HG02943 (cell line): ENCODE data around the gene DOK7.

Source experiments
- ATAC-seq: cut with Tn5 transposase; IDR thresholded peaks from one replicate; pipeline ENCODE4 v1.9.1; 2021; ENCODE audit warnings: mild to moderate bottlenecking, low read depth, moderate library complexity; ENCODE audit not compliant: unreplicated experiment

DOK7 gene

DNA sequence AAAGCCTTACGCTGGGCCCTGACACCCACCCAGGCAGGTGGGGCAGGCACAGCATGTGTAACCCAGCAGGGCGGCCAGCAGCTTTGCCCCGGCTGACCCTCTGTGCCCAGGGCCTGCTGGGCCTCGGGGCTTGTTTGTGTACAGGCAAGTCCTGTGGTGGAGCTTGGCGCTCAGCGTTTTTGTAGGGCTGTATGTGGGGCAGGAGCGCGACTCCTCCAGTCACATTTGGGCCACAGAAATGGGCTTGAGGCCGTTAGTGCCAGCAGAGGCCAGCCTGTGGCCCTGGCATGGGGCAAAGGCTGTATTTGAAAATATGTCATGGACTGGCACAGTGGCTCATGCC lies 36.0 kb upstream of the DOK7 start:
- ATAC-seq: no peak

DNA sequence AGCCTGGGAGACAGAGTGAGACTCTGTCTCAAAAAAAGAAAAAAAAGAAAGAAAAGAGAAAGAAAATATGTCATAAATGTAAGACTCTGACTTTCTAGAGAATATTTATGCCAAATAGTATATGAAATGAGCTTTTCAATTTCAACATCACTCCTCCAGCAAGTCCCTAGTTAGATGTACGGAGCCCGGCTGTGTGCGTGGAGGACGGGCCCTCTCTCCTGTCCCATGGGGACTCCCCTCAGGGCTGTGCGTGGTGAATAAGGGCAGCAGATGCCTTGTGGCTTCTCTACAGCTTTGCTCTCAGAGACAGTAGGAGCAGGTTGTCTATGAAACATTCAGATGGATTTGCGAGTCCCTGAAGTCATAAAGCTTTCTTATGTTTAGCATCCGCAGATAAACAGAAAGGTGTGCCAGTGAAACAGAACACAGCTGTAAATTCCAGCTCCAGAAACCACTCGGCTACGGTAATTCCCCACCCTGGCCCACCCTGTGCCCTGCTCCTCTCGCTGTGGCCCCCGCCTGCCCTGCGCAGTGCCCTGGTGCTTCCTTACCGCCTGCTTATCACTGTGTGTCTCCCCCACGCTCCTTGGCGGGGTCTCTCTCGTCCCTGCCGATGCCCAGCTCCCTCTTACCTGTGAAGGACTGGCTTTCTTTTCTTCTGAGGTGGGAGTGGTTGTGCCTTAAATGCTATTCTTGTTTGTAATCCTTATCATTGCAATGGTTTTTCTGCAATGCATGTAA lies 35.2 kb upstream of the DOK7 start:
- ATAC-seq: no peak

DNA sequence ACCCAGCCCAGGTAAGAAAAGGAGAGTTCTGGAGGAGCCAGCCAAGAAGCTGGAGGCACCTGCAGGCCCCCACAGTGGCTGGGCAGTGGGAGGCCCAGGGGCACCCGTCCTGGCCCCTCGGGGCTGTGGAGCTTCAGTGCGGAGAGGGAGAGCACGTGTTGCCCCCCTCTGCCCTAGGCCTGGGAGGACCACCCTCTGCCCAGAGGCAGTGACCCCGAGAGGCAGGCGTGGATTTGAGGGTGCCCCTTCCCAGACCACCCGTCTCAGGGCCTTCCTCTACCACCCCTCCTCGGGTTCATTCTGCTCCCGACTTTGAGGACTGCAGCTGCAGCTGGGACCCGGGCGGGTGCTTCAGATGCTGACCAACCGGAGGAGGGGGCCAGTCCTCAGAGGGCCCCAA lies 33.5 kb upstream of the DOK7 start:
- no peak for ATAC-seq

DNA sequence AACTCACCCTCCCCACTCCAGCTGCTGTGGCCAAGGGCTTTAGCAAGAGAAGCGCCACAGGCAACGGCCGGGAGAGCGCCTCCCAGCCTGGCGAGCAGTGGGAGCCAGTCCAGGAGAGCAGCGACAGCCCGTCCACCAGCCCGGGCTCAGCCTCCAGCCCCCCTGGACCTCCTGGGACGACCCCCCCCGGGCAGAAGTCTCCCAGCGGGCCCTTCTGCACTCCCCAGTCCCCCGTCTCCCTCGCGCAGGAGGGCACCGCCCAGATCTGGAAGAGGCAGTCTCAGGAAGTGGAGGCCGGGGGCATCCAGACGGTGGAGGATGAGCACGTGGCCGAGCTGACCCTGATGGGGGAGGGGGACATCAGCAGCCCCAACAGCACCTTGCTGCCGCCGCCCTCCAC lies 32.6 kb upstream of the DOK7 start:
- ATAC-seq: no peak

DNA sequence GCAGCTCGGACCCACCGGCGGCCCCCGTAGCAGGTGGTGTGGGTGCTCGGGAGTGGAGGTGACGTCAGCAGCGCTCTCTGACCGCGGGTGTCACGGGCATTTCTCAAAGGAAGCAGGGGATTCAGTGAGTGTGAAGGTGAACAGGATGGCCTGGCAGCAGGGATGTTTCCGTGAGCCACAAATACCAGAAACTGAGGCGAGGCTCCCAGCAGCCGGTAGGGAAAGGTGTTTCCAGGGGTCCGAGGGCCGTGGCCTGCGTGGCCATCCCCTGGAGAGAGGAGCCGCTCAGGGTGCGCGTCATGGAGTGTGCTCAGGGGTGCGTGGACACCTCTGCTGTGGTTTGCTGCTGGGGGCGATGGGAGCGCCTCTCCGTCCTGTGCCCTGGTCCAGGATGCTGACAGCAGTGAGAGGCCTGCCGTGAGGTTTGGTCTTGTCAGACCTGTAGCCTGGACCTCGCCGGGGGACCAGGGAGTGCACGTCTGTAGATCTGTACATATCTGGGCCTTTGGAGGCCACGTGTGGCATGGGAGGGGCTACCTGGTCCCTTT lies 31.6 kb upstream of the DOK7 start:
- ATAC-seq: no peak

DNA sequence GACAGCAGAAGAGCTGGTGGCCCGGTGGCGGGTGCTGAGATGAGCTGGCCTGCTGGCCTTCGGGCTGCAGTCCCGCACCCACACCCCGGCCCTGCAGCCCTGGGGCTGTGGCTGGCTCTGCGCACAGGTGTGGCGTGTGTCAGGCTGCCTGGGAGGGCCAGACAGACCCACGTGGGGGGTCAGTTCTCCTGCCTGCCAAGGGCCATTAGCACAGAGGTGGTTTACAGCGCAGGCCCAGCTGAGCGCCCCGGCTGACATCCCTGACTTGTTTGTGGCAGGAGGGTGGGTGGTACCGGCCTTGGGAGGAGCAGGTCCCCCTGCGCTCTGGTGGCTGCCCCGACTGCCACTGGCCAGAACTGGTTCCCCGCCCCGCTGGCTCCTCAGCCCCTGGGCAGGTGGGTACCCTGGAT lies 30.7 kb upstream of the DOK7 start:
- no peak for ATAC-seq

DNA sequence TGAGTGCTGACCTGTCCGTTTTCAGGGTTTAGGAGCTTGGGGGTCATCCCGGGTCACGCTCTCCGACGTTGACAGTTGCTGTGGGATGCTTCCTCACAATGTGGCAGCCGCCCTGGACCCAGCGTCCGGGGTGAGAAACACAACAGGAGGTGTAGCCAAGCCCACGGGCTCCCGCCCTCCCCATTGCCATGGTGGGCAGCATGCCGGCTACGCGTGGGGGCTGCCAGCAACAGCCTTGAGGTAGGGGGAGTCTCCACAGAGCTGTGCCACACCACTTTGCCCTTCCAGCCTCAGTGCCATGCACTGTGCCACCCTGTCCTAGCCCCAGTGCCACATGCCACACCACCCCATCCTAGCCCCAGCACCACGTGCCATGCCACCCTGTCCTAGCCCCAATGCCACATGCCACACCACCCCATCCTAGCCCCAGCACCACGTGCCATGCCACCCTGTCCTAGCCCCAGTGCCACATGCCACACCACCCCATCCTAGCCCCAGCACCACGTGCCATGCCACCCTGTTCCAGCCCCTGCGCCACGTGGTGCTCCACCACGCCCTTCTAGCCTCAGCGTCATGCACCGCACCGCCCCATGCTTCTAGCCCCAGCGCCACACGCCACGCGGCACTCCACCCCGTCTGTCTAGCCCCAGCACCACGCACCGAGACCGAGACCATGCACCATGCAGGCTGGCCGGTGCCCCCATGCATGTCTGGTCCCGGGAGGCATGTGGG lies 29.8 kb upstream of the DOK7 start:
- ATAC-seq: no peak

DNA sequence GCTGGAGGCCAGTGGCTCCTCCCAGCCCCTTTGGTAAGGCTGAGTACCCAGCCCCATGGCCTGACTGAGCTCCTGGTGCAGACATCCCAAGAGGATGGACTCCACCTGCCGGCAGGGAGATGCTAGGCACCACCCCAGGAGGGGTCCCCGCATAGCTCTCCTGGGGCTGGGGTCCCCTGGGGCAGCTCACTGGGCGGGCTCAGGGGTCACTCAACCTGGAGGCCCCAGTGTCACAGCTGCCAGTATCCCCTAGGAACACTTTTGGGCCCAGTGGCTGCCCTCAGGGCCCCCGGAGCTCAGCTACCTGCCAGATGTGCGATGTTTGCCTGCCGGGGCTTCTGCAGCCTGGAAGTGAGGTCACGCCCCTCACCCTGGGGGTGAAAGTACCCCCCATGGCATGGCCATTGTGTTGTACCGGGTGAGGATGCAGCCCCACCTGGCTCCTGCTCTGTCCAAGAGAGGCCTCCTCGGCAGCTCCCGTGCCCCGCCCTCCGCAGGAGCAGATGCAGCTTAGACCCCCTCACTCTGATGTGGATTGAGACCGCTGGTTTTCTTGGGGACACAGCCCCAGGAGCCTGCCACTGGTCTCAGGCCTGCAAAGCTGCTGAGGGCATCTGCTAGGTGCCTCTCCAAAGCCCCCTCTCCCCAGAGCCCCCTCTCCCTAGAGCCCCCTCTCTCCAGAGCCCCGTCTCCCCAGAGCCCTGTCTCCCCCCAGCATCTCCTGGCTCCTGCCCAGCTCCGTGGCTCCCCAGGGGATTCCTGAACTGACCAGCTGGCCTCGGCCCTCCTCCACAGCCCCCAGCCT lies 28.0 kb upstream of the DOK7 start:
- ATAC-seq: no peak

DNA sequence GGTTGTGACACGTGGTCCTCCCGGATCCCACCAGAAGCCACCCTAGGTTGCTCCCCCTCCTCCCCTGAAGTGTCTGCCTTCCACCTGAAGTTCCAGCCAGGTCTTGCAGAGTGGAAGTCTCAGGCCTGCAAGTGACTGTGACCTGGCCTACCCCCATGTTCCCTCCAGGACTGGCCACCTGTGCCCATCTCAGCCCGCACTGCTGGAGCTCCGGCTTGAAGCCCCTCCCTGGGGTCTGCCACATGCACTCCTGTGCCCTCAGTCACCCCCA lies 27.5 kb upstream of the DOK7 start:
- ATAC-seq: no peak

DNA sequence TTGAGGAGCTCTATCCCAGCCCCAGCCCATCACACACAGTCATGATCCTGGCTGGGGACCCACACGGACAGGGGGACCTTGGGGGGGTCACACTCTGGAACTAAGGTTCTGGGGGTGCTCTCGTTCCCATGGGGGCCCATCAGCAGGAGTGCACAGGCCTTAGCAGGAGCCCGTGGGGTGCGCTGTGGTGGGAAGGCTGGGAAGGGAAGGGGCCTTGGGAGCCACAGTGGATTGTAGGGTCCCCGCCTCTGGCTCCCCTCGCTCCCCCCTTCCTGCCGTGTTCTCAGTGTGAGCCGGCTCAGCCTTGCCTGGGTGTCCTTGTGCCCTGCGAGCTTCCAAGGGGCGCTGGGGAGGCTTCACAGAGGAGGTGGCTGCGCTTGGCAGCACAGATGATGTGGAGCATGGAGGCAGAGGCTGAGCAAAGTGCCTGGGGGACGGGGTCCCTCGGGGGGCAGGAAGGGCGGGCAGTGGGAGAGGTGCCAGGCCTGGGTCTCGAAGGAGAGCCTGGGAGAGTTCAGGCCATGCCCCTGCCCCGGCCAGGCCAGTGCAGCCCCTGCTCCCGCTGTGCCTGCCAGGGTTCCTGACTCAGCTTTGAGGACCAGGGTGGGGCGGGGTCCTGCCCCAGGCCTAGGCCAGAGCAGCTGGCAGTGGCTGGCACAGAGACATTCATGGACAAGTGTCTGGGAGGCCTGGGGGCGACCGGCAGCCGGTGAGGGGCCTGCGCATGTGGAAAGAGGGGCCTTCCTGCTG lies 26.9 kb upstream of the DOK7 start:
- ATAC-seq: no peak

DNA sequence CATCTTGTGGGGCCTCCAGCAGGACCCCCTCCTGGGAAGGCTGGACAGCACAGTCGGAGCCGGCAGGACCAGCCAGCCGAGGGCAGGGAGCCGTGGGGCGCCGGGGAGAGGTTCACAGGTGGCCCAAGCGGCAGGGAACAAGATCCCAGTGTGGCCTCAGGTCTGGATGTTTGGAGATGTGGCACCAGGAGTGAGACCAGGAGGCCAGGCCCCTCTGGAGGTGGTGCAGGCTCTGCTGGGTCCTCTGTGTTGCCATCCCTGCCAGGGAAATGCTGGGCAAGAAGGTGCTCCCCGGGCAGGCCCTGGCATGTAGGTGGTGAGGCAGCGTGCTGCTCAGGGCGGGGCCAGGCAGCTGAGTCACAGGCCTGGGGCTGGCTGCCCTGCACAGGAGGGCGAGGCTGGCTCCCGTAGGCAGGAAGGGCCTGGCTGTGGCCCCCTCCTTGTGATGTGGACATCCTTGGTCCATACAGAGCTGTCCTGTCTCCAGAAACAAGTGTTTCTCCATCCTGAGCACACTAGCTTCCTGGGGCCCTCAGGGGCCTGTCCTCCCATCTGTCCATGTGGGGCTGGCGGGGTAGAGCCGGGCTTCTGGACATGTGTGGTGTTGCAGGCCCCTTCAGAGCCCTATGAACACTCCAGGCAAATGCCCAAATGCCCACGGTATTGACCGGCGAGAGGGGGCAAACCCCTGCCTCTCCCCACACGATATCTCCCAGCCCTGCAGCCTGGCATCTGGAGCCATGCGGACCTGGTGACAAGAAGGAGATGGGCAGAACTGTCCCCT lies 26.1 kb upstream of the DOK7 start:
- no peak for ATAC-seq

DNA sequence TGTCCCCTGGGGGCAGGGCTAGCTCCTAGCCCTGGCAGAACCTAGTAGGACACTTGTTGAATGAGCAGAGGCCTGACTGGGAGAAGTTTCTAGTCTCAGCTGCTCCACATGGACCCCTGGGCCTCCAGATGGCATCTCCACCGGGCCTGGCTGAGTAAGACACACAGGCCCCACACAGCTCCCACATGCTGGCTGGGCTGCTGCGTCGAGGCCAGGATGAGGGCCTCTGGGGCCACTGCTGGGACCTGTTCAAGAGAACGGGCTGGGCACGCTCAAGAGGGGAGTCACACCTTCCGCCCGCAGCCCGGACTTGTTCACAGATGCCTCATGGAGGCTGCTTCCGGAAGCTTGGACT lies 25.5 kb upstream of the DOK7 start:
- no peak for ATAC-seq

DNA sequence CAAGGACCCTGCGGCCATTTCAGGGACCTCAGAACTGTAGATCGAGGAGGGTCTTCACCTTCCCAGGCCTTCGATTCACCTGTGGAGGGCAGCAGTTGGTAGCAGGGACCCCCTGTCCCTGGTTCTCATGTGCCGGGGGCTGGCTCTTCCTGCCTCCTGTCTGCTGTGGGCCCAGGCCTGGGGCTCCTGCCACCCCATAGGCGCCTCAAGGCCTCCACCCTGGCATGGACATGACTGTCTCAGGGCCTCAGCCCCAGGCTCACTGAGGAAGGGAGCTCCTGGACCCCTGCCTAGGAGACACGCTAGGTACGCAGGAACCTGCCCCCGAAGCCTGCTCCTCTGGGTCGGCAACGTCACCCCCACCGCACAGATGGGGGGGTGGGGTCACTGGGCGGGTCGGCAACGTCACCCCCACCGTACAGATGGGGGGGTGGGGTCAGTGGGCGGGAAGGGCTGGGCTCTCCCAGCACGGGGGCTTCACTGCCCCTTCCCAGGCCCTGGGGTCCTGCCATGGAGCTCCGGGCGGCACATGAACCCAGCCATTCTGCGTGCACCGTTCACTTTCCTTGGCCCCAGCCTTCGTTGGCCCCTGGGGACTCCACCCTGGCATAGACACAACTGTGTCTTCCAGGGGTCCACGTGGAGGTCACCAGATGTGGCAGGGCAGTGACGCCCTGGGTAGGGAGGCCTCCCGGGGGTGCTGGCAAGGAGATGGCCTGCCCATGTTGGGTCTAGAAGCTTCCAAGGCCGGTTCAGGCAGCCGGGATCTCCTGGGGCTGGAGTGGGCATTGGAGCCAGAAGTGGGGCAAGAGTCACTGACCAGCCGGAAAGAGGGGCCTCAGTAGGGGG lies 24.9 kb upstream of the DOK7 start:
- no peak for ATAC-seq

DNA sequence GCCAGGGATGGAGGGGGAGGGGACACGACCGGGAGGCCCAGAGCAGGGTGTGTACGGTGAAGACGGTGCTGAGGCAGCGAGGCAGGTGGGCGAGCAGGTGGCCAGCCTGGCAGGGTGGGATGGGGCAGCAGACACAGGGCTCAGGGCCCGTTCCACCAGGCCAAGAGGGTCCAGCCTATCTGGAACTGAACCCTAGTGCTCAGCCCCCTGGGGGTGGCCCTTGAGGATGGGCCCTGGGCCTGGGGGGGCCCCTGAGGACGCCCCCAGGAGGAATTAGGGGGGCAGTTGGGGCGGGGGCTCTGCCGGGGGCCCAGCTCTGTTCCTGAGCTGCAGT lies 24.3 kb upstream of the DOK7 start:
- ATAC-seq: no peak

DNA sequence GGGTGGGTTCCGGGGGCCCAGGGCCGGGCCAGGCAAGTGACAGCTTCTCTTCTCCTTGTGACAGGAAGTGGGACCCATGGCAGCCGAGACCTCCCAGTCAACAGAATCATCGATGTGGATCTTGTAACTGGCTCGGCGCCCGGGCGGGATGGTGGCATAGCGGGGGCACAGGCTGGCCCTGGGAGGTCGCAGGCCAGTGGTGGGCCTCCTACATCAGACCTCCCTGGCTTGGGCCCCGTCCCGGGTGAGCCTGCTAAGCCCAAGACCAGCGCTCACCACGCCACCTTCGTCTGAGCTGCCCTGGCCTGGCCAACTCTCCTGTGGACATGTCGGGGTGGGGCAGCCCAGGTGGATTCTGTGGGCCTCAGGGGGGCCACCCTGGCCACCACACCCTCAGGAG lies 23.7 kb upstream of the DOK7 start:
- ATAC-seq: no peak

DNA sequence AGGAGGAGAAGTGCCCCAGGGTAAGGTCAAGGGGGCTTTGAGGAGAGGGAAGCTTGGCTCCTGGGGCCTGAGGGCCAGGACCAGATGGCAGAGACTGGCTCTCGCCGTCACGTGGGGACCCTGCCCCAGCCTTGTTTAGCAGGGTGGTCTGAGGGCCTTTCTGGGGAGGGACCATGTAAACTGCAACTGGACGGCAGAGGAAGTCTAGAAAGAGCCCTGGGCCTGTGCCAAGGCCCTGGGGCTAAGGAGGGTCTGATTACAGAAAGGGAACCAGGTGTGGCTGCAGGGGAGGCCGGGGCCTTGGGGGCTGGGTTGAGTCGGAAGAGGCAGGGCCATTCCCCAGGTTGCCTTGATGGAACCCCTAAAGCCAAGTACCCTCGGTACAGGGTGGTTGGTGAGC lies 23.1 kb upstream of the DOK7 start:
- no peak for ATAC-seq

DNA sequence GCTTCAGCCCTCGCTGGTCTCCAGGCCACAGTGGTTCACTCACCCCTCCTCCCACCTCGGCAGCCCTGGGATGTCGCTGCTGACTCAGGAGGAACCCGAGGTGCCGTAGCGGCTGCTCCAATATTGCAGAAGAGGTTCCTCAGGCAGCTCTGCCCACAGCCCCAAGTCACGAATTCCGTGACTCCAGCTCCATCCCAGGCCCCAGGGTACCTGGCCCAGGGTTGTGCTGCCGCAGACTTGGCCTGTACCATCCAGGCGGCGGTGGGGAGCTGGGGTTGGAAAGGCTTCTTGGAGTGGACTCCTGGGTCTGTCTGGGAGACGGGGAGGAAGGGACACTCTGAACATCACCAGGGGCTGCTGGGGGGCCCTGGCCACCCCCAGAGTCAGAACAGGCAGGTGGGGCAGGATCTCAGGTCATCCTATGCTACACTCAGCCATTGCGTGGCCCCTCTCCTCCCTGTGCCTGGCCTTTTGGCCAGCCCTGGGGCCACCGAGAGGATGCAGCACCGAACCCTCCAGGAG lies 22.1 kb upstream of the DOK7 start:
- no peak for ATAC-seq

DNA sequence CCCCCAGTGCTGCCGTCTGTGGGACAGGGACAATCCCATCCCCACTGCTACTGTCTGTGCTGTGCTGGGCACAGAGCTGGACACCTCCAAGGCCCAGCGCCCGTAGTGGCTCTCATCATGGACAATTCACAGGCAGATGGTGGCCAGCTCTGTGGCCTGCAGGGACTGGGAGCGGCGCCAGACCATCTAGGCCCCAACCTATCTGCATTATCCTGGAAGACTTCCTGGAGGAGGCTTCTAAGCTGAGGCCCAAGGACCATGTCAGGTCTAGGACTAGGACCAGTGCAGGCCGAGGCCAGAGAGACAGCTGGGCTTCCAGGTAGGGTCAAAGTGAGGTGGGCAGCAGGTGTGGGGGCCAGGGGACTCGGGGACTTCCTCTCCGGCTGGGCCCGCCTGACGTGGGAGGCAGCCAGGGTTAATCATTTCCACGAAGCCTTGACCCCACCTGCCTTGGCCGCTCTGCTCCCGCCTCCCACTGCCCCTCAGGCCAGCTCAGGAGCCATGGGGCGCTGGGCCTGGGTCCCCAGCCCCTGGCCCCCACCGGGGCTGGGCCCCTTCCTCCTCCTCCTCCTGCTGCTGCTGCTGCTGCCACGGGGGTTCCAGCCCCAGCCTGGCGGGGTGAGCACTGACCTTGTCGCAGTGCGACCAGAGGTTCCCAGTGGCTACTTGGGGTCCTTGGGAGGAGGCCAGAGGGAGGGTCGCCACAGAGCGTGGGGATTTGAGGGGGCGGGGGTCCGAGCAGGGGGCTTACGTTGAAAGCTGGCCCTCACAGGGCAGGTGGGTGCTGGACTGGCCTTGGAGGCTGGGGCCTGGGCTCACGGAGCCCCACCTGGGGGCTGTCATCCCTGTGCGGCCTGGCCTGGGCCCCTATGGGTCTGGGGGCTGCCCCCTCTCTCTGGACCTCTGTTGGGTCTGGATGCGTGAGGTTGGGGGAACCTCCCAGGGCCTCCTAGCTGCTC lies 21.3 kb upstream of the DOK7 start, which contains the start of gene HGFAC:
TSS of gene HGFAC (plus strand) at position 468 of the 959 bp plus-strand sequence. CDS start at position 502, 34 bp downstream.
- no peak for ATAC-seq
